Esophagus muscularis mucosa (tissue), 3 donors: ENCODE measurements around the gene GRK3.

Source experiments
- CTCF ChIP-seq, 3 experiments: fragments of 200-600 bp in 2 of 3; fragments of 450-650 bp in 1 of 3; sonication (generic) in 2 of 3; IDR thresholded peaks; one replicate each; pipeline ENCODE4 v1.5.1; 2017 to 2019; ENCODE audit warnings: antibody characterized with exemption in 3 of 3, mild to moderate bottlenecking in 2 of 3, moderate library complexity in 1 of 3
- POLR2AphosphoS5 ChIP-seq, 2 donors: sonication (generic); formaldehyde crosslinking; IDR thresholded peaks; one replicate each; pipeline ENCODE4 v1.6.1; 2017; ENCODE audit warnings: antibody characterized with exemption in 2 of 2

GRCh38 chr22:25696763-25697162 is 132.3 kb downstream of the GRK3 start:
- TF ChIP-seq CTCF (IDR thresholded peaks at IDR 0.05) (no peak), POLR2AphosphoS5 (IDR thresholded peaks at IDR 0.05) (no peak)
